DMS 273 (cell line): Measurements from ENCODE around the gene KLHL8.

Experiments
- DNase-seq: peaks from one replicate; lab custom pipeline; 2025; ENCODE audit not compliant: unreplicated experiment; lab: John Stamatoyannopoulos, UW

Gene KLHL8

GRCh38 chr4:87126056-87126455 lies 94.4 kb downstream of the KLHL8 start:
- no peak for DNase-seq

GRCh38 chr4:87122252-87122651 lies 98.2 kb downstream of the KLHL8 start:
- peak; percentile 79 for DNase-seq

GRCh38 chr4:87121341-87122065 lies 98.9 kb downstream of the KLHL8 start:
- peak; percentile 57 for DNase-seq

- DNase-seq, result peak; percentile 77
Measured at GRCh38 chr4:87120411-87121162, 99.8 kb downstream of the KLHL8 start.

- DNase-seq, result peak; percentile 8
Measured at GRCh38 chr4:87120010-87120409, 100.4 kb downstream of the KLHL8 start.

GRCh38 chr4:87118826-87119225 lies 101.6 kb downstream of the KLHL8 start:
- peak; percentile 34 for DNase-seq

- no peak for DNase-seq
Measured at GRCh38 chr4:87118421-87118820, 102.0 kb downstream of the KLHL8 start.

- DNase-seq, result no peak
Measured at GRCh38 chr4:87117732-87118075, 102.7 kb downstream of the KLHL8 start.

GRCh38 chr4:87117051-87117731 lies 103.2 kb downstream of the KLHL8 start:
- no peak for DNase-seq

- no peak for DNase-seq
Measured at GRCh38 chr4:87116231-87116630, 104.2 kb downstream of the KLHL8 start.

- no peak for DNase-seq
Measured at GRCh38 chr4:87114245-87115062, 106.0 kb downstream of the KLHL8 start.

GRCh38 chr4:87112063-87112462 lies 108.4 kb downstream of the KLHL8 start:
- DNase-seq, result no peak
